Stimulated activated CD8-positive, alpha-beta memory T cell treated with anti-CD3 and anti-CD28 coated beads, Interleukin-12 subunit alpha, Interleukin-12 subunit beta, amount 100 ng/mL, for 1 hour (primary cell): ENCODE measurements around the gene SH3GL1.
A peak's percentile ranks its signal among the peaks of the same experiment; 100 is the strongest.

Experiments used
- DNase-seq: peaks from one replicate; pipeline ENCODE4 v3.0.0-alpha.2; 2020; ENCODE audit warnings: low read depth

The SH3GL1 gene, protein sequence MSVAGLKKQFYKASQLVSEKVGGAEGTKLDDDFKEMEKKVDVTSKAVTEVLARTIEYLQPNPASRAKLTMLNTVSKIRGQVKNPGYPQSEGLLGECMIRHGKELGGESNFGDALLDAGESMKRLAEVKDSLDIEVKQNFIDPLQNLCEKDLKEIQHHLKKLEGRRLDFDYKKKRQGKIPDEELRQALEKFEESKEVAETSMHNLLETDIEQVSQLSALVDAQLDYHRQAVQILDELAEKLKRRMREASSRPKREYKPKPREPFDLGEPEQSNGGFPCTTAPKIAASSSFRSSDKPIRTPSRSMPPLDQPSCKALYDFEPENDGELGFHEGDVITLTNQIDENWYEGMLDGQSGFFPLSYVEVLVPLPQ

DNA sequence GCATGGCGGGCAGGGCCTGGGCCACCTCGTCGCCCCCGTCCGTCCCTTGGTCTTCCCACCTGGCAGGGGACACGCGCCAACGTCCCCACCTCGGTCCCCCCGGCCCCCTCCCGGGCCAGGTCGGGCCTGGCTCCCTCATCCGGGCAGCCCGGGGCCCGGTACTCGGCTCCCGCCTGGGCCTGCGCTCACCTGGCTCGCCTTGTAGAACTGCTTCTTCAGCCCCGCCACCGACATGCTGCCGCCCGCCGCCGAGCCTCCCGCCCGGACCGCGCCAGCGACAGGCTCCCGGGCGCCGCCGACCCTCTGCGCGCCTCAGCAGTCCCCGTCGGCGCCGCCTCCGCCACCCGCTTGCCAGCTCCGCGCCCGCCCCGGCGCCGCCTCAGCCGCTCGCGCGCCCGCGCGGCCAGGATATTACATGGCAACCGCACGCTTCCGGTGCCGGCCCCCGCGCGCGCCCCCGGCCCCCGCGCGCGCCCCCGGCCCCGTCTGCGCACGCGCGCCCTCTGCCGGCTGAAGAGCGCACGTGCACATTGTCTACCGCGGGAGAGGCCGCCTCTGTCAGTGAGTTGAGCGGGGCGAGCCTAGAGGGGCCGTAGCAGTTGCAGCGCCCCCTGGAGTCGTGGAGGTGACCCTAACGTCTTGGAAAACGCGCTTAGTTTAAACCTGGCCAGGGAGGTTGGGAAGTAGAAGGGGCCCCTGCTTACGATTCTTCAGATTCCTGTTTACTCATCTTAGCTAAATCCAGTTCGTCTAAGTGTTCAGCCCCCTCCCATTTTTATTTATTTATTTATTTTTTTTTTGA is at the start of gene SH3GL1:
Gene SH3GL1 (minus strand): TSS at position 413 of the 802 bp plus-strand sequence. CDS start 179 bp downstream, at position 234.
- DNase-seq = peak; percentile 93

DNA sequence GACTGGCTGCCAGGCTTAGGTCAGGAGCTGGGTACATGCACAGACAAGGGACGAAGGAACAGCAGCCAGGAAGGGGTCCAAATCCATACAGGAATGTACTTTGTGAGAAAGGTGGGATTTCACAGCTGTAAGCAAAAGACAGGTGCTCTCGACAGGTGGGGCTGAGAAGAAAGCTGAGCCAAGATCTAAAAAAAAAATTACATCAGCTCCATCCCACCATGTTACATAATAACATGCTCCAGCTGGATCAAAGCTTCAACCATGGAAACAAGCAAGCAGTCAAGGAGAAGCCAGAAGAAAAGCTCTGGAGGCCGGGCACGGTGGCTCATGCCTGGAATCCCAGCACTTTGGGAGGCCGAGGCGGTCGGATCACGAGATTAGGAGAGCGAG is 49.3 kb upstream of the SH3GL1 start:
- no peak for DNase-seq

DNA sequence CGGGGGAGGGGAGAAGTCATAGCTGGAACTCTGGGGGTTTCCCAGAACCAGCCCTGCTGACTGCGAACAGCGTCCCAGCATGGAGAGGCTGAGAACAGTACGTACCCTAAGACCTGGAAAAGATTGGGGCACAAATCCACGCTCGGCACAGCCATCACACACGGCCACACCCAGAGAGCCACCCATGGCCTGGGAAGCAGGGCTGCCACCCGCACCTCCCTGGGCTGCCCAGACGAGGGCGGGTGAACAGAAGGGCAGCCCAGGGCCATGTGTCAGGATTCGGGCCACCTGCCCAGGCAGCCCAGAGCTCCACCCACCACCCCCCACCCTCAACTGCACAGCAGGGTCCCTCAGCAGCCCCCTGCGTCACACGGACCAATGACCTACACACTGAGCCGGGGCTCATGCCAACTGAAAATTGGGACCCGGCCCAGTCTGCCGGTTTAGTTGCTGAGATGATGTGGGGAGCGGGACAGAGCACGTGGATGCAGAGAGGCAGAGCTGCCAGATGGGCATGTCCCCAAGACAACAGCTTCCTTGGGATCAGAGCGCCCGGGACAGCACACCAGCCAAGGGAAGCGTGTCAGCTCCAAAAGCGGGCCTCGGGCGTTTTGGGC is 48.8 kb upstream of the SH3GL1 start:
- DNase-seq = no peak

DNA sequence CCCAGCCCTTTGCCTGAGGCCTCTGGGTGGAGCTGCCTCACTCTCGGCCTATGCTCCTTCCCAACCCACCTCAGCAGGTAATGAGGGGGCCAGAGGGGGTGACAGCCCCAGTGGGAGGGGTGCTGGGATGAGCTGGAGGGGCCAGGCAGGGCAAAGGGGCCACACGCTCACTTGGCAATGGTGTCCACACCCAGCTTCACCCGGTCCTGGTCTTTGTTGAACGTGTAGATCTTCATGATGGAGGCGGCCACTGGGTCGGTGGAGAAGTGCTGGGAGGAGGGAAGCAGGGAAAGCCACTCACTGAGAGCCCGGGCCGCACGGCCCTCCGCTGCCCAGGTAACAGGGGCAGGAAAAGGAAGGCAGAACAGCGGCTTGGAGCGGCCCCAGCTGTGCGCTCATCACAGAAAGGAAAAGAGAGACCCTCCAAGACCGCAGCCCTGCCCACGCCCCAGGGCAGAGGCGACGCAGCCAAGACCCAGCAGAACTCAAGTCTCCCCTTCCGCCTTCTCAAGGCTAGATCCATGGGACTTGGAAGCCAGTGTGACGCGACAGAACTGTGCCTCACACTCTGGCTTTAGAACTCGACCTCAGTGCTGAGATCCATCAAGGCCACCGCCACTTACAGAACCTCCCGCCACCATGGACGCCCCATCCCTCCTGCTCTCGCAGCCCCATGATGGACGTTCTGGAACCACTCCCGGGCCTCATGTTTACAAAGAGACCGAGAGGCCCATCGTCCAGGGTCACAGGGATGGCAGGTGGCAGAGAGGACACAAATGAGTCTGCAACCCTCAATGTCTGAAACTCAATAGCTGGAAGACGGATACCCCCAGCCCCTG is 48.0 kb upstream of the SH3GL1 start:
- no peak for DNase-seq

DNA sequence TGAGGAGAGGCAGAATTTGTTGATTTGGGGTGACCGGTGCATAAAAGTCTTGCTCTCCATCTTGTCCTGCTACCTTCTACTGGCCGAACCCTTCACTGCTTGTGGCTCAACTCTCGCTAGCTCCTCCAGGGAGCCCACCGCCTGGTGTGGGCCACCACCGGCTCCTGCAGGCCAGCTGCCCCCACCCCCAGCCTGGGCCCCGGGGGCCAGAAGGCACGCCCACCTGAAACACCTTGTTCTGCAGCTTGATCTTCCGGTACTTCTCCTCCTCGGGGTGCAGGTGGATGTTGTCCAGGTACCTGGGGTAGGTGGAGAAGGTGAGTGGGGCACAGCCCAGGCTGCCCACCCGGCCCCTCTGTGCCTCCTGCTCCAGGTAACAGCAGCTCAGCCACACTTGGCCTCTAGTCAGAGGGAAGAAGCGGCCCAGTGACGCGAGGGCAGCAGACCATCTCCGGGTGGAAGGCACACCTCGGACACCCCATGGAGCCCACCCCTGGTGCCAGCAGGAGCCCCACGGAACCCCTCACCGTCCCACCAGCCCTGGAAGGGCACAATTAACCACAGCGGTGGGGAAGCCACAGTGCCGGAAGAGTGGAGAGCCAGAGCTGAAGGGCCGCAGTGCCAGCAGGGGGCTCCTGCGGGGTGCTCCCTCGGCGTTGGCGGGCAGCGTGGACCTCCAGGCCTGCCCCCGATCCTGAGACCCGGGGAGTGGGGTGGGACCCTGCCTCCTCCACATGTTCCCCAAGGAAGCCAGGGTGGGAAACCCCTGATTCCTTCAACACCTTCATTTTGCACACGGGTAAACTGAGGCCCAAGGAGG is 47.2 kb upstream of the SH3GL1 start:
- DNase-seq = no peak

DNA sequence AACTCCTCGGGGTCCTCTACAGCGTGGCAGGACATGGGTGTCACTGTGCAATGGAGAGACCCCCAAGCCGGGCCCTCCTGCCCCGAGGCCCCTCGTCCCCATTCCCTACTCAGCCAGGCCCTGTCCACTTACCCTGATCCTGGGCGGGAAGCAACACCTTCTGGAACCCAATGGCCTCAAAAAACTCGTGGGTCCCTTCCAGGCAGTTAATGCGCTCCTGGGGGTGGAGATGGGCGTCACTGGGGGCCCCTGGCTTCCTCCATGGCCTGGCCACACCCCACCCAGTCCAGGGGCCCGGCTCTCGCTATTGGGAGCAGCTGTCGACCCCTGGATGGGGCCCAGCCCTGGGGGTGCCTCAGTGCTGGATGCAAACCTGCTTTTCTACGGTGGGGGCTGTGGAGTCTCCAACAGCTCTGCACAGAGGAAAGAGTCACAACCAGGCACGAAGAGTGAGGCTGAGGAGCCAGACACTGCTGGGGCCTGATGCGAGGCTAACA is 46.4 kb upstream of the SH3GL1 start:
- DNase-seq = no peak

DNA sequence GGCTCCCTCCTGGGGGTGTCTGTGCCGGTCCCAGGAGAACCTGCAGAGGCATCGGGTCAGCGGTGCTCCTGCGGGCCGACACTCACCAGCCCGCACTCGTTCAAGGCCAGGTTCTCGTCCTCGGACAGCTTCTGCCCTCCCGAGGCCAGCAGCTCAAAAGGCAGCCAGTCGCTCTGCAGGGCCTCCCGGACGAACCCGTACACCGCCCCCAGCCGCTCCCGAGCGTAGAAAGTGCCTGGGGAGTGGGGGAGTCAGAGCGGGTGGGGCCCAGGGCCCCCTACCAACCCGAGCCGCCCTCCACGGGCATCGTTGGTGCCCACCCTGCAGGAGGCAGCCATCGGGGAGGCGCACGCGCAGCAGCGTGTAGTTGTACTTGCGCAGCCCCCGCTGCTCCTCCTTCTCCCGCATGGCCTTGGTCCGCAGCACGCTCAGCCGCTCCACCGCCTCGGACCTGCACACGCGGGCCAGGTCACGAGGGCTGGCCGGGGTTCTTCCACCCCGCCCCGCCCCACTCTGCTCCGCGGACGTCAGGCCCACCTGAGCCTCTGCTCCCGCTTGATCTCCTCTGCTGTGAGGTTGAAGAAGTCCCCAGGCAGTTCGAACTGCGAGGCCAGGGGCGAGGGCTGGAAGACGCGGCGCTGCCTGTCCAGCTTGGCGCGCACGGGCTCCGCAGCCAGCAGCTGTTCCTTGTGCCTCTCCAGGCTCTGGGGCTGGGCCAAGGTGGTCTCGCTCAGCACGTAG is 45.8 kb upstream of the SH3GL1 start:
- no peak for DNase-seq

DNA sequence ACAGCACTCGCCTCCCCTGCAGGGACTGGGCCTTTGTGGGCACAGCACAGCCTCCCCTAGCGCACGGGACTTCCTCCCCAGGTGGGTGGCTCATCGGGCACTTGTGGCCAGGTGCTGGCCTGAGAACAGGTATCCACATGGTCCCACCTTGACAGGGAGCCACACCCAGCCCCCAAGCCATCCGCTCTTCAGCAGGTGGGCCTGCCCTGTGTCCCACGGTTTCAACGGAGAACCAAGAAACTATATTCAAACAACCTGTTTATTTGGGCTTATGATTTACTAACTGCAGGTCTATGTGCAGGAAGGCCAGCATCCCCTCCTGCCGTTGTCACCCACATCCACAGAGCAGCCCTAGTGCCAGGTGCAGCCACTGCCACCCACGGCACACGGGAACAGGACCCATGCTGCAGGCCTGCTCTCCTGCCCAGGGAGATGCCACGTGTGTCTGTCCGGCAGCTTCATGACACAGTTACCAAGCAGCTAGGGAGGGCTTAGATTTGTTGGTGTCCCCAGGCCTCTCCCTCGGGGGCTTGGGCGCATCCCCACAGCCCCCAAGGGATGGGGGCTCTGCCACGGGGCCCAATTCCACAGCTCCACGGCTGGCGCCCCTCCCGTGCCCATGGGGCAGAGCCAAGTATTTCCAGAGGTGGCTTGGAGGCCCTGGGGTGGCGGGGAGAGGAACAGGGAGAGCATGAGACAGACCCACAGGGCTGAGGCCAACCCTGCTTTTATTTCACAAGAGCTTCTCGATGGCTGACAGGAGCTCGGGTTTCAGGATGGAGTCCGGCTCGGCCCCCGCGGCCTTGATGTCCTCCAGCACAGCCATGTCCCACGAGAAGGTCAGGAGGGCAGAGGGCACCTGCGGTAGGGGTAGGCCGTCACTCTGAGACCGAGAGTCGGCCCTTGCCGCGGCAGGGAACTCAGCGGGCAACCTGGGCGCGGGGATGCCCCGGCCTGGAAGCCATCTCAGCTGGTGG is 44.7 kb upstream of the SH3GL1 start:
- DNase-seq = no peak

DNA sequence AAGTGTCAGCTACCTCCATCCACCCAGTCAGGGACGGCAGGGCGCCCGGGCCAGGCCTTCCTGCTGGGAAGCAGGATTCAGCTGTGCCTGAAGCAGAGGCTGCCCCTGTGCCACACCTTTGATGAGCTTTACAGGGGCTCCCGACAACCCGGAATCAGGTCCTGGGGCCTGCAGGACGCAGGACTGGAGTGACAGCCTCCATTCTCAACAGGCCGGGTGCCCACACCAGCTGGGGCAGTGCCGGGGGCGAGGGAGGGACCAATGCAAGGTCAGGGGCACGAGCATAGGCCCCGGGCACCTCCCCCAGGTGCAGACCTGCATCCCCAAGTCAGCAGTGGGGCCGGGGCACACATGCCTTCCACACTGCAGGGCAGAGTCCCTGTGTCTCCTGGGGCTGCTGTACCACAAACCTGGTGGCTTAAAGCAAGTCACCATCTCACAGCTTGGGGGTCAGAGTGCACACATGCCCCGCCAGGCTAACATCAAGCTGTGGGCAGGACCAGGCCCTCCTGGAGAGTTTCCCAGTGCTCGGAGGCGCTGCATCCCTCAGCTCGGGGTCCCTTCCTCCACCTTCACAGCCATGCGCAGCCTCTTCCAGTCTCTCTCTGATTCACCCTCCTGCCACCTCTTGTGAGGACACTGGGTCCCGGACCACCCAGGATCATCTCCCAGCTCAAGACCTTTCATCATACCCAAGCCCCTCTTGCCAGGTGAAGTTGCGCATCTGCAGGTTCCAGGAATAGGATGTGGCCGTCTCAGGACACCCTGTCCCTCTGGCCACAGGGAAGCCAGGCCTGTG is 43.8 kb upstream of the SH3GL1 start:
- DNase-seq = no peak

DNA sequence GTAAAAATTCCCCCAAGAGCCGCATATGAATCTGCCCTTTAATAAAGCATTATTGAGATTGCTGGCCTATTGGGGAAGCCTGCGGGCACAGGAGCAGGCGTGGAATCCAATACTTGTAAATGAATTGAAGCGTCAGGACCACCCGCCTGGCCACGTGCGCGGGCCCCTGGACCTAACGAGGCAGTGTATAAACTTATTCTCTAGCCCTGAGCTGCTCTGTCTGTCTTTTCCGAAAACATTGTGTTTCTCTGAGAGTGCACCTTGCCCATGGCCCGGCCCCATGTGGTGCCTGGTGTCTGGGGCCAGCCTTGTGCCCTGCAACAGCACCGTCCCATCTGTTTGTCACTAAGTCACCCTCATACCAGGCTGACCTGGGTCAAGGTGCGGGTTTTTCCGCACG is 42.8 kb upstream of the SH3GL1 start:
- no peak for DNase-seq

DNA sequence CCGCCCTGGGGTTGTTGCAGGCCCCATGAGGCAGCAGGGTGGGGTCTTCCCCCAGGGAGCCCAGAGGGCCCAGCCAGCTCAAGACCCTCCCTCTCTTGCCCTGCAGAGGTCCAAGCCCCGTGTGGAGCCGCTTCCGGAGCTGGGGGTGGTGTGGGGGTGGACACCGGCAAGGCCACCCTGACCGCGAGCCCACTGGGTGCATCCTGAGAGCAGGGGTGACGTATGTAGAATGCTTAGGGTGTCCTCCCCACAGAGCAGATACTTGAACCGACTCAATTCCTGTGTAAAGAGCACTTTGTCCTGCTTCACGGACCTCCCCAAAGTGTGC is 42.4 kb upstream of the SH3GL1 start:
- no peak for DNase-seq

DNA sequence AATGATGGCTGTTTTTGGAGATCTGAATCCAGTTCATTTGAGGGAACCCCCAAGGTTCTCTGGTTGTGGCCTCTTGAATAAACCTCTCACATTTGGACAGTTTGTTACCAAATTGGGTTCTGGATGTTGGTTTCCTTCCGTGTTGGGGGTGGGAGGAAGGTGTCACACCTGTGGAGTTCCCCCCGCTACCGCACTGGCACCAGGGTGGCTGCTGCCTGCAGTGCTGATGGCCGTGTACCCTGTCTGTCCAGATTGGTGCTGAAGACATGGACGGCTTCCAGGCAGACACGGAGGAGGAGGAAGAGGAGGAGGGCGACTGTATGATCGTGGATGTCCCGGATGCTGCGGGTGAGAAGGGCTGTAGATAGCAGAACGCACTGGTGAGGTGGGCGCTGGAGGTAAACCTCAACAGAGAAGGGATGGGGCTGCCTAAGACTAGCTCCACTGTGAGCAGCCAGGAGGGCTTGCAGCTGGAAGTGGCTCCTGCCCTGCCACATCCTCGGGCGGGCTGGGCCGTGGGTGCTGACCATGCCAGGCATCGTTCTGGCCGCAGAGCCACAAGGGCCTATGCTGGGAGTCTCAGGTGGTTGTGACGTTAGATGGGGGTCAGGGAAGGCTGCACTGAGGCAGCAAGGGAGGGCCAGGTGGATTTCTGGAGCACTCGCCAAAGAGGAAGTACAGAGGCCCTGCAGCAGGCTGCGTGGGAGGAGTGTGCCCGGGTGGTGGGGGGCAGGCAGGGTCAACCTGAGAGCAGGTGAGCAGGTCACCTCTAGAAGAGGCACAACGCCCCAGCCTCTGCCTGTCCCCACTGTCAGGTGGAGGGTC is 41.9 kb upstream of the SH3GL1 start:
- DNase-seq = no peak

DNA sequence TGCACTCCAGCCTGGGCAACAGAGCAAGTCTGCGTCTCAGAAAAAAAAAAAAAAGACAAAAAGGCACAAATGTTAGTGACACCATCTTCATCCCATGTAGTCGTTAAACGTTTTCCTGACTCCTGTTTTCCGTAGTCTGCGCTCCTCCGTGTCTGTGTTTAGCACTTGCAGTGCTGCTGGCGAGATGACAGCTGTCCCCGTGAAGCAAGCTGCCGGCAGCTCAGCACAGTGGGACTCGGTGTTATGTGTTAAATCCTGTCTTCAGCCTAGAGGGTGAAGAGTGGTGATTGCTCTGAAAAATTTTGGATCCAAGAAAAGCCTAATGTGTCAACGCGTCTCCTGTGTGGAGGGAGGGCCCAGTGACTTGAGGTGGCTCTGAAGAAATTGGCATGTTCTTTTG is 38.9 kb upstream of the SH3GL1 start:
- DNase-seq = no peak

DNA sequence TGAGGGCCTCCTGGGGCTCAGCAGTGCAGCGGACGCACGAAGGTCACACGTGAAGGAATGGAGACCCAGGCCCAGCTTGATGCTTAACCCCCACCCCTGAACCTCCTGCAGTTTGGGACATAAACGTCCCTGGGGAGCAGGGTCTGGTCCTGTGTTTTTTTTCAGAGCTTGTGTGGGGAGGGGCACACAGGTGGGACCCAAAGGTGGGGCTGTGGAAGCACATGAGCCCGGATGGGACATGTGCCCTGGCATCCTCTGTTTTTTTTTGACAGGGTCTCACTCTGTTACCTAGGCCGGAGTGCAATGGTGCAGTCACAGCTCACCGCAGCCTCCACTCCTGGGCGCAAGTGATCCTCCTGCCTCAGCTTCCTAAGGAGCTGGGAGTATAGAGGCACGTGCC is 36.8 kb upstream of the SH3GL1 start:
- no peak for DNase-seq

DNA sequence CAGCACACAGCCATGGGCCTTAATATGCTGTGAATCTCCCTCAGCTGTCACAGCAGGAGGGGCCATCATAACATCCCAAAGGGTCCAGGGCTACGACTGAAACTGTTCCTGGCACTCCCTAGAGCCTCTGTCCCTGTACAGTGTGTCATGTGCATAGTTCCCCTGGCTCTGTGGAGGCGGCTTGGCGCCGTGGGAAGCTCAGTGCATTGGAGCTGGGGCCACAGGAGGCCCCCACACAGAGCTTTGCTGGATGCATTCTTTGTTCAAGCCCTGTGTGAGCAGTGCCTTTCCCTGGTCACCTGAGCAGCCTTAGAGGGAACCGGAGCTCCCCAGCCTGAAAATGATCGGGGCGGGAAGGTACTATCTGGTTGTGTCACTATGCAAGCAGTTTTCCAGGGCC is 35.9 kb upstream of the SH3GL1 start:
- DNase-seq = no peak

DNA sequence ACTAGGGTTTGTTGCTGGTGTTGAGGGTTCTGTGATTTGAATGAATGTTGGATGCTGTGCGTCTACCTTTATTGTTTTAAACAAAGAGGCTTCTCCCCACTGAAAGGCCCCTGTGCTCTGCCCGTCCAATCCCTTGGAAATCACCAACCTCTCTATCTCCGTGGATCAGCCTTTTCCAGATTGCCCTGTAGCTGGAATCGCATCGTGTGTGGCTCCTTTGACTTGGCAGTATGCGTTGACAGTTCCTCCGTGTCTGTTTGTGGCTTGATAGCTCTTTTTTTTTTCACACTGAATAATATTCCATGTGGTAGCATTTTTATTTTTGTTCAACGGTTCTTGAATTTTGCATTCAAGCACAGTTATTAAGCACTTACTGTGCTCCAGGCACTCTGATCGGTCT is 34.0 kb upstream of the SH3GL1 start:
- no peak for DNase-seq

DNA sequence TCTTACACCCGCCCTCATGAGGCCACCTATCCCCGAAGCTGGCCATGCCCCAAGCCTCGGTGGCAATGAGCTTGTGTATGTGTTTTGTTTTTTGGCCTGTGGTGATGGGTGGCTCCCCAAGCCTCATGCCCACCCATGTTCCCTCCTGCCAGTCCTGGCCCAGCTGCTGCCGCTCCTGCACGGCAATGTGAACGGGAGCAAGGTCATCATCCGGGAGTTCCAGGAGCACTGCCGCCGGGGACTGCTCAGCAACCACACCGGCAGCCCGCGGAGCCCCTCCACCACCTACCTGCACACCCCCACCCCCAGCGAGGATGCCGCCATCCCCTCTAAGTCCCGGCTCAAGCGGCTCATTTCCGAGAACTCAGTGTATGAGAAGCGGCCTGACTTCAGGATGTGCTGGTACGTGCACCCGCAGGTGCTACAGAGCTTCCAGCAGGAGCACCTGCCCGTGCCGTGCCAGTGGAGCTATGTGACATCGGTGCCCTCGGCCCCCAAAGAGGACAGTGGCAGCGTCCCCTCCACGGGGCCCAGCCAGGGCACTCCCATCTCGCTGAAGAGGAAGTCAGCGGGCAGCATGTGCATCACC is 32.7 kb upstream of the SH3GL1 start:
- no peak for DNase-seq
